ENCODE data around the gene ASCL4.

ASCL4 gene

DNA sequence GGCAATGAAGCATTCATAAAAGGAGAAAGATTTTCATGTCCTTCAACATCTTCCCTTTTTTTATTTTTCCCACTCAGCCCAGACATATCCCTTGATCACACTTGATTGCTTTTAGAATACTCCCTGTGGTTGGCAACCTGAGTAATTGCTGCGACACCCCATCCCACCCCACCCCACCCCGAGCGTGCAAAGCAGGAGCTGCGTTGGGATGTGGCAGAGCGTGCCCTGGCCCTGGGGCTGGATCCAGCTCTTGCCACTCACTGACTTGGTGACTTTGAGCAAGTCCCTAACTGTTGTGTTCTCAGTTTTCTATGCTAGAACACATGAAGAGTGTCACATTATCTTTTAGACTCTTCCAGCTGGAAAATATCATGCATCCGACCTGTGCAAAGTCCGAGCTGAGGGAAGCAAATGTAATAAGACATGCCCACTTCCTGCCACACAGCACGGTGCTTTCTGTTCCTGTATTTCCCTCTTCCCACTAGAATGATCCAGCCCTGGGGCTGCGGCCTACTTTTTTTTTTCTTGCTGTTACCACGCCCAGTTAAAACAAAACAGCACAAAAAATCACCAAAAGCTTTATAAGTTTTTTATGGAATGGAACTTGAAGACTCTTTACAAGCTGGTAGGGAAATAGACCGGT, 4.0 kb downstream of the ASCL4 start:
- no peak for DNase-seq (ENCODE audit: low spot score)

DNA sequence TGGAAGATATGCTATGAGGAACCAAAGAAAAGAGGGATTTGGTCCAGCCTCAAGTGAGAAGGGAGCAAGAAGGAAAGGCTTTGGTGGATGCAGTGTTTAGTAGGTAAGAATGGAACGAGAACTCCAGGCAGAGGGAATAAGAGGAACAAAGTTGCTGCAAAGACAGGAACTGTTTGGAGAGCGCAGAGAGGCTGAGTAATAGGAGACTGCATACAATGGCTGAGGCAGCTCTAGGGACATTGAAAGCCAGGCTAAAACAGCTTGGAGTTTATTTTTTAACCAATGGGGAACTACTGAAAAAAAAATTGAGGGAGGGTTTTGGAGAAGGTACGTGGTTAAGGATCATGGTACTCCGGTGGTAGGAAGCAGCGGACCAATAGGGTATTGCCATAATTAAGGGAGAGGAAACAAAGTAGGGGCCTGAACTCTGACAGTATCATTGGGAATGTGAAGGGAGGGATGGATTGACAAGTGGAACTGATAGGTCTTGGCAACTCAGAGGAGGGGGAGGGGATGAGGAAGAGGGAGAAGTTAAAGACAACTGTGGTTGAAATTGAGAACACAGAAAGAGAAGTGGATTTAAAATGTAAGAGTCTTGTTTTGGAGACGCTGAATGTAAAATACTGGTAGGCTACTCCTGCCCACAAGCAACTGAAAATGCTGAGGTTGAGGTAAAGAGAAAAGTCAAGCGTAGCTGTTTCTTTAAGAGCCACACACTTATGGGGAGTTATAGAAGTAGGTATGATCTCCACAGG, 4.8 kb downstream of the ASCL4 start:
- DNase-seq (ENCODE audit: low spot score) = no peak

DNA sequence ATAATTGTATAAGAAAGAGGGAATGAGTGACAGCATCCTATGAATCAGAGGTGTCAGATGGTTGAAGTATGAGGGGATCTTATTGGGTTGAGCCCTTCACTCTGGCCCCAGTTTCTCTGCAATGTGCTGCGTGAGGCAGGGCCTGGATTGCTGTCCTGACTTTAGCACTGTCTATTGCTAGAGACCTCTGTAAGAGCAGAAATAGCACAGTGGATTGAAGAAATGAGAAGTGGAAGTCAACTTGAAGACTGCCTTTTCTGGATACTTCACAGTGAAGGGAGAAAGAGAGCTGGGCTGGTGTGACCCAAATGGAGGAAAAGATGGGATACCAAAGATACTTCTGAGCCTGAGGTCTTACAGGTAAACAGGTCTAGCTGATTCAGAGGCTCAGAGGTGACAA, 5.8 kb downstream of the ASCL4 start:
- no peak for DNase-seq (ENCODE audit: low spot score)

DNA sequence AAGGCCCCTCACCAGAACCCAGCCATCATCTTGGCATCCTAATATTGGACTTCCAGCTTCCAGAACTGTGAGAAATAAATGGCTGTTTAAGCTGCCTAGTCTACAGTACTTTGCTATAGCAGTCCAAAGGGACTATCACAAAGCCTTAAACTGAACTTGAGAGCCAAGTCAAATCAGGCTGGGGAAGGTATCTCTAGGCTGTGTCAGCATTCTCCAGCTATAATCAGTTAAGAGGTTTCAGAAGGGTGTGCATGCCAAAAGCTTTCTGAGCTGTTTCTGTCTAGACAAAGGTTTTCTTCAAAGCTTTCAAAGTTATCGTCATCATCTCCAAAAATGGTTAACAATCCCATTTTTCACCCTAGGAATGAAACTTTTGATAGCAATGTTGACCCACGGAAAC, 7.6 kb downstream of the ASCL4 start:
- no peak for DNase-seq (ENCODE audit: low spot score)

DNA sequence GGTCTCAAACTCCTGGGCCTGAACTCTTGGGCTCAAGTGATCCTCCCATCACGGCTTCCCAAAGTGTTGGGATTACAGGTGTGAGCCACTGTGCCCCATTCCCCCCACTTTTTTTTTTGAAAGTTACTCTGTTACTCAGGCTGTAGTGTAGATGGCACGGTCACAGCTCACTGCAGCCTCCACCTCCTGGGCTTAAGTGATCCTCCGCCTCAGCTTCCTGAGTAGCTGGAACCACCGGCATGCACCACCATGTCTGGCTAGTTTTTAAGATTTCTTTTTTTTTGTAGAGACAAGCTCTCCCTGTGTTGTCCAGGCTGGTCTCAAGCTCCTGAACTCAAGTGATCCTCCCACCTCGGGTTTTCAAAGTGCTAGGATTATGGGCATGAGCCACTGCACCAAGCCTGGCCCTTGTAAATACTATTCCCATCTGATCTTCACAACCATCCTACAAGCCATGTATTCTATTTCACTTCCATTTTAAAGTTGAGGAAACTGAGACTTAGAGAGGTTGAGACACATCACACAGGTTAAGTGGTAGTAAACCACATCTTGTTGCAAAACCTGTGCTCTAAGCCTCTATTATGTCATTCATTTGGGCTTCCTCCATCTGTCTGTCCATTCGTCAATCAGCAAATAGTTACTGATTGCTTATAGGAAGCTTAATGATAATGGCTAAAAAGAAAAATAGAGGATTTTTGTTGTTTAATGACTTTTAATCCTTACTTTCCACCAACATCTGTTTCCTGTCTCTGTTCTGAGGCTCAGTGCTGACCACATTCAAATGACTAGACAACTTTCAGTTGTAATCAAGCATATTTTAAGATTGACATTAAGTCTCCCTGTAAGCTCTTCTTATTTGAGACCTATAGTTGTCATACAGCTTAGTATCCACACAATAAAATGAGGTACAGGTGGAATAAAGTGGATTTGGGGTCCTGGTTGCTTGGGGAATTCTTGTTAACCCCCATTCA, 9.2 kb downstream of the ASCL4 start:
- no peak for DNase-seq (ENCODE audit: low spot score)

DNA sequence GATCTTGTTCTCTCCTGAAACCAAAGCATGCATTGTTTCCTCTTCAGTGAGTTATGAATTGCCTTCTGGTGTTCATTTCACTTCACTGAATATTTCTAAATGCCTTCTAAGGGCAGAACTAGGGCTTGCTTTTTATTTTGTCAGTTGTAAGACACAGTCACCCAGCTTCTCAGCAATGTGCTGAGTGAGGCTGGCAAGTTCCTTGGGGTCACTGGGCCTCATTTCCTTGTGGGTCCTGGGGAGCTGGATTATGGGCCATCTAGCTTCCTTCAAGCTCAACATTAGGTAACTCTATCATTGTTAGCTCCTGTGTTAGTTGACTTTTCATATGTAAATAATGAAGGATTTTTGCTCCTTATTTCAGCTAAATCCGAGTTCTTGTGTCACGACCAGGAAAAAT, 13.8 kb downstream of the ASCL4 start:
- DNase-seq (ENCODE audit: low spot score) = no peak

DNA sequence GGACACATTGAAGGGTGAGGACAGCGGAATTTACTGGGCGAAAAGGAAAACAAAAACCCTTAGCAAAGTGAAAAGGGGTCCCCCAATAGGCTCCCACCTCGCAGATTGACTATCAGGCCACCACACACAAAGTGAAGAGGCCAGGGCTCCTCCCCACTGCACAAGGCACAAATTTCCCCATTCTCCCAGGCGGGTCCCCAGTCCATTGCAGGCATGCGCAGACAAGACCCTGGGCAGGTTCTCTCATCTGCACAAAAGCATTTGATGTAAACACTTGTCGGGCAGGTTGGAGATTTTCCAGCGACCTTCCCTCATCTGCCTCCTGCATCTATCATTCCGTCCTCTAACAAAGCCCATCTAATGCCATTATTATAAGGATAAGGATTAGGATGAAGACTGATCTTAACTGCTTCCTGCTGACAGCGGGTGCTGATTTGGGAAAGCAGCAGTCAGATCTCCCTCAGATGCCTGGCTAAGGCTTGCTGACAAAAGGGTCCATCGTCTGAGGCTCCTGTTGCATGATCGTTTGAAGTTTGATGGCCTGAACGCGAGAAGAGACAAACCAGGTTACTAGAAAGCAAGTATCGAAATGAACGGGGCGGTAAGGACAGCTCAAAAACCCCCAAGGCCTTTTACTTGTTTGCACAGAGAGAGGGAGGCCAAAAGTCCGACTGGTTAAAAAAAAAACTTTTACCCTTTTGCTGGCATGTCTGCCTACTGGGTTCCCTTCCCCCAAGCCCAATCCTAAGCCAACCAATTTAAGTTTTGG, 14.4 kb downstream of the ASCL4 start:
- DNase-seq (ENCODE audit: low spot score) = no peak

DNA sequence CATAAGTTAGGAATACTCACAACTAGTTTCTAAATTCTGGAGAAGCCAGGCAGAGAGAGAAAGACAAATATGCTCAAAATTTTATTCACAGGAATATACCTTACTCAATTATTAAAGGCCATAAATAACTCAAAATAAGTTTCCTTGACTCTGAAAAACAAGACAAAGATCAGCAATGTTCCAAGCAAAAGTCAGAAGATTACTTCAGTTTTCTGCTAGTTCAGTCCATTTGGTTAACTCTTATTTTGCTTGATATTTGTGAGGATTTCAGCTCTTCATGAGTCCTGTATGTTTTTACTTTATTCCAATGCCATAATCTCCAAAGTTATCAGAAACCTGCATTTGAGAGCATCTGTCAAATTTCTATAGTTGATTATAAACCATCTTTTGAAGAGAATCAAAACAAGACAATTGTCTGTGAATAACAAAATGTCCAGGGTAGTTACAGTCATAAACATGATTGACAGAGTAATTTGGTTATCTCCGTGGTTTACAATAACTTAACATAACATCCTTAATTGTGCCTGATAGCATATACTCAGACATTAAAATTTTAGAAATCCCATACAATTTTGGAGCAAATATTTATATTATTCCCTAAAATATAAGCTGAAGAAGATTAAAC, 17.1 kb downstream of the ASCL4 start:
- no peak for DNase-seq (ENCODE audit: low spot score)

DNA sequence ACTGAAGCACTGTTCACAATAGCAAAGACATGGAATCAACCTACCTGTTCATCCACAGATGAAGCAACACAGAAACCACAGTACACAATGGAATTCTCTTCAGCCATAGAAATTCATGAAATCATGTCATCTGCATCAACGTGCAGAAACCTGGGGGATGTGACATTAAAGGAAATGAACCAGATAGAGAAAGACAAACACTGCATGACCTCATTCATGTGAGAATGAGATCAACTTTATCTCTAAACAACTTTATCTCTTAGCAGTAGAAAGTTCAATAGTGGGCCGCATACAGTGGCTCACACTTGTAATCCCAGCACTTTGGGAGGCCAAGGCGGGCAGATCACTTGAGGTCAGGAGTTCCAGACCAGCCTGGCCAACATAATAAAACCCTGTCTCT, 19.9 kb downstream of the ASCL4 start:
- DNase-seq (ENCODE audit: low spot score) = no peak

DNA sequence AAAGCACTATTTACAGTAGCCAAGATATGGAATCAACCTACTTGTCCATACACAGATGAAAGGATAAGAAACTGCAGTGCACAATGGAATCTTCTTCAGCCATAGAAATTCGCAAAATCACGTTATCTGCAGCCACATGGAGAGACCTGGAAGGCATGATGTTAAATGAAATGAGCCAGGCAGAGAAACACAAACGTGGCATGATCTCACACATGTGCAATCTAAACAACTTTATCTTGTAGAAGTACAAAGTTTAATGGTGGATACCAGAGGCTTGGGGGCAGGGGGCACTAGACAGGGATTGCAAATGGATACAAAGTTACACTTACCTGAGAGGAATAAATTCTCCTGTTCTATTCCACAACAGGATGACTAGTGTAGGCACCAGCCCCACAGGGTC, 24.1 kb downstream of the ASCL4 start:
- DNase-seq (ENCODE audit: low spot score) = no peak

DNA sequence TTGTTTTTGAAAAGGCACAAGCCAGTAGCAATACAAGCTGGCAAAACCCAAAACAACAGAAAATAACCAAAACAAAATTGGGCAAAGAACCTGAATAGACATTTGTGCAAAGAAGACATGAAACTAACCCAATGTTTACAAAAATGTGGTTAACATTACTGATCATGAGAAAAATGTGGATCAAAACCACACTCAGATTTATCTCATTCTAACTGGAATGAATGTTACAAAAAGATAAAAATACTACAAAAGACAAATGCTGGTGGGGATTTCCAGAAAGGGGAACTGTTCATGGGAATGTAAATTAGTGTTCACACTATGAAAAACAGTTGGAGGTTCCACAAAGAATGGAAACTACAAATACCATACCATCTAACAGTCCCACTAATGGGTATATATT, 26.6 kb downstream of the ASCL4 start:
- DNase-seq (ENCODE audit: low spot score) = no peak

DNA sequence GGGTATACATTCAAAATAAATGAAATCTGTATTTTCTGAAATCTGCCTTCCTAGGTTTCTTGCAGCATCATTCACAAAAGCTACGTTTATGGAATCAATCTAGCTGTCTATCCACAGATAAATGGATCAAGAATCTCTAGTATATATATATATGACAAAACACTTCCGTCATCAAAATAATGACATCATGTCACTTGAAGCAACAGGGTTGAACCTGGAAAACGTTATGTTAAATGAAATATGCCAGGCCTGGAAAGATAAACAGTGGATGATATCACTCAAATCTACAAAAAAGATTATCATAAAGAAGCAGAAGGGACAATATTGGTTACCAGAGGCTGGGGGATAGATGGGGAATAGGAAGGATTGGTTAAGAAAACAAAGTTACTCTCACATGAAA, 28.6 kb downstream of the ASCL4 start:
- no peak for DNase-seq (ENCODE audit: low spot score)

DNA sequence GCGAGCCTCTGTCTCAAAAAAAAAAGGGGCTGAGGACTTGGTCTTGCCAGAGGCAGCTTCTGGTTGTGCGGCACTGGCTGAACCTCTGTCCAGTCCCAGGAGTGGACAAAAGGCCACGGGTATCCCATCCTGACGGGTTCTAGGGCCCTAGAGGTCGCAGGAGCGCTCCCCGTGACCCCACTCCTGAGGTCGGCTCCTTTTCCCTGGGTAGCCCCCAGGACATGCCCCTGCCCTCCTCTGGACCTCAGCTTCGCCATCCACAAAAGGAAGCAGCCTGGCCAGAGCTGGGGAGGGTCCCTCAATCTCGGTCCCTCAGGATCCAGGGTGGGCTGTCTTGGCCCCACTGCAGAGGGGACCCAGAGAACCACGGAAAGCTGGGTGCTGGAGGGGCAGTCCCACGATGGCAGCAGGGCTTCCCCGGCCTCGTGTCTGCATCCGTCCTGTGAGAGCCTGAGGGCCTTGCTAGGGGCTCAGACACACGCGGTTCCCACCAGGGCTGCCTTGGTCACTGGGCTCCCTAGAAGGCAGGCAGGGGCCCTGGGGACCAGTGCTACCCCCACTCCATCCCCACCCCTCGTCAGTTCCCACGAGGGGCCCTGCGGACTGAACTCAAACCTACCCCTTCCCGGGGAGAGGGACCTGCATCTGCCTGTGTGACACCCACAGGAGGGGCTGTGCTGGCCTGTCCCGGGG, 31.1 kb downstream of the ASCL4 start:
- DNase-seq (ENCODE audit: low spot score) = no peak

DNA sequence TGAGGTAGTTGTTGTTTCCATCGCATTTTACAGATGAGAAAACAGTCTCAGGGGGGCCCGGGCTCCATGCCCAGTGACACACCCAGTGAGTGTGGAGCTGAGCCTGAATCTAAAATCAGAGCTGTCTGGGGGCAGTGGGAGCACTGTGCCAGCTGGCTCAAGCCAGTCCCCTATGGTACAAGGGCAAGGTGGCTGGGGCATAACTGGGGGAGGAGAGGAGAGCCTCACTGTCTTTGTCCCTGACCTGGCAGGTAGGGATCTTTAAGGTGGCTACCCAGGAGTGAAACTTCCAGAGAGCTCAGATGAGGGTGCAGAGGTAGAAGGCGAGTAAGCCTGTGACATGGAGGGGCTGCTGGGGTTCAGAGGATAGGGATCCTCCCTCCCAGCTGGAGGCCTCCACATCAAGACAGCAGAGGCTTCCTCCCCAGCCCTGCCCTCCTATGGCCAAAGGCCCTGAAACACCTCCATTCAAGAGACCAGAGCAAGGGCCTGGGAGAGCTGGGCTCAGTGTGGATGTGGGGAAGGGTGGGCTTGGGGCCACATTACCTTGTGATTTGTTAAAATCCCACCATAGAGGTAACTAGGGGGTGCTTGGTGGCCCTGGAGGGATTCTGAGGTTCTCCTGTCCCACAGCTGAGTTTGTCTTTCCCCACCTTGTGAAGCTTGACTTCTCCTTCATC, 33.1 kb downstream of the ASCL4 start:
- DNase-seq (ENCODE audit: low spot score) = no peak

DNA sequence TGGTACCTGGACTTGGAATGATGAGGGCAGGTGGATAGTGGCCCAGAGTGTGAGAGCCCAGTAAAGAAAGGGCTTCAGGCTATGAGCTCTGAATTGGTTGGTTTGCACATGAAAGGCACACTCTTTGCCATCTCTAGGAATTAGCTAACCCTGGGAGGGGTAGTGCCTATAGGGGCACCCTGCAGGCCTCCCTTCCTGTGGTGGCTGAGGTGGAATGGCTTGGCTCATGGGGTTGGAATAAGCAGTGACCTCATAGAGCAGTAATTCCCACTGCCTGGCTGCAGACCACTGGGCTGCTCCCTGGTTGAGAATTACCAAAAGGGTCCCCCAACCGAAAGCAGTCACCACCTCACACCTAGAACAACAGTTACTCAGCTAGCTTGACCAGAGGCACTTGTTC, 42.7 kb downstream of the ASCL4 start:
- DNase-seq (ENCODE audit: low spot score) = no peak

DNA sequence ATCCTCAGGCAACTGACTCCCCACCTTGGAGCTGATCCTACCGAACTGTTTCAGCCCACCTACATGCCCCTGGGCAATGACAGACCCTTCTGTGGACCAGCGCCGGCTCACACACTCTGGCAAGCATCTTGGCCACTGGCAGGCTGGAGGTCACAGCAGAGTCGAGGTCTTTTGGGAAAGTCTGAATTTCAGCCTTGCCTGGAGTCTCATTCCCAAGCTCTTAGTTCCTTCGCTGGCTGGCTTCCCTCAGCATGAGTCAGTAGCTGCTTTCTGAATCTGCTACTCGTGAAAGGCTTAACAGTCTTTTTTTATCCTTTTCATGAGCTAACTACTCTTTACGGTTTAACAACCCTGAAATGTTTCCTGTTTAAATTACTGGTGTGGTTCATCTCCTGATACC, 44.5 kb downstream of the ASCL4 start:
- DNase-seq (ENCODE audit: low spot score) = peak; percentile 88

DNA sequence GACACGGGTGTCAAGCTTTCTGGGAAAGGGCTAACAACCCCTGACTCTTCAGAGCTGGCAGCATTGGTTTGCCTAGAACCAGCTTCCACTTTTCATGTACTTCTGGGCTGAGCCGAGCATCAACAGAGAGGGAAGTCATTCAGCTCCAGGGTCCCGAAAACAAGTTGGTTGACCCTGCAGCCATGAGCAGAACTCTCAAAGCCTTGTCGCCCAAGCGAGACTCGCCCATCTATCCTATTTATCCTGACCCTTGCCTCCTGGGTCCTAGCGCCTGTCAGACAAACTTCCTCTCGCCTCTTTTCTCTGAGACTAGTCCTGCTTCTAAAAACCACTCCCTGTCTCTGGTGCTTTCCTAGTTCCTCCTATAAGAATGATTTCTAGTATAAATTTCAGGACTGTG, 47.9 kb downstream of the ASCL4 start:
- DNase-seq (ENCODE audit: low spot score) = no peak
